GM21367 (cell line): Measurements from ENCODE around the gene CDS2.

Experiments
- ATAC-seq: cut with Tn5 transposase; IDR thresholded peaks from one replicate; pipeline ENCODE4 v1.9.1; 2021; ENCODE audit not compliant: unreplicated experiment

CDS2 gene

DNA sequence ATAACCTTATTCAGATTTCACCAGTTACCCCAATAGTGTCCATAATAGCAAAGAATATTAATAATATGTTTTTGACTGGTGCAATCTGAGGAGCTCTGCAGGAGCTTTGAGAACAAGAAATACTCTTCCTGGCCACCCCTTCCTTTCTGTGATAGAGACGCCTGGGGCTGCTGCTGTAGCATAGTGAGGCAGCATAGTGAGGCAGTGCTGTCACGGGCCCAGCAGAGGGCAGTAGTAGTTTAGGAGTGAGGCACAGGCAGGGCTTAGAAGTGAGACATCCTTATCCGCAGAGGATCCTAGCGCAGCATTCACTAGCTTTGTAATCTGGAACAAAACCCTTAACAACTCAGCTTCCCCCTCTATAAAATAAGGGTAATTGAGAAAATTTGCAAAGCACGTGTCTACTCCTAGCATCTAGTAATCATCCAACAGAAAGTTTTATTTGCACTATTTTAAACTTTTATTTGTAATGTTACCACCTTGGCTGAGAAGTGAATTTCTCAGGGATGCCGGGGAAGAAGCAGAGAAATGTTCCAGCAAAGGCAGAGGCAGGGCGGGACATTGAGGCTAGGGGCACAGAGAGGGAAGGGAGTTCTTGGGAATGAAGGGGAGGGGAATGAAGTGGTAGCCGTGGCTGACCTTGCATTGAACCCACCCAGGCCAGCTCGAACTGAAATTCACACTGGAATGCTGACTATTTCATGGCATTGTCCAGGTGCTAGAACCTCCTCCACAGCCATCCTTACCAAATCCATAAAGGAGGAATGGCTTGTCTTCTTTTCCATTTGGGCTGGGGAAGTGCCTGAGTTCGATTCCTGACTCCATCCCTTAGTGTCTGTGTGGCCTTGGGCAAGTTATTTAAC is 78.8 kb downstream of the CDS2 start:
- peak; percentile 94 for ATAC-seq

DNA sequence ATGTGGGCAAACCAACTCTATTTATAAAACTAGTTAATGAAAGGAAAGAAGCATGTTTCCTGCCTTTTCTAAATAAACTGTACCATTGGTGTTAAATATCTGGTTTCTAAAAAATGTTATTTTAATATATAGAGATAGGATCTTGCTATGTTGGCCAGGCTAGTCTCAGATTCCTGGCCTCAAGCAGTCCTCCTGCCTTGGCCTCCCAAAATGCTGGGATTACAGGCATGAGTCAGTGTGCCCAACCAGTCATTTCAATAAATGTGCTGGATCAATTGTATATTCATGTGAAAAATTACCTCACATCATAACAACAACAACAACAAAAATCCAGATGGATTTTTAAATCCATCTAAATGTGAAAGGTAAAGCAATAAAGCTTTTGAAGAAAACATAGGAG is 80.3 kb downstream of the CDS2 start:
- ATAC-seq = no peak

DNA sequence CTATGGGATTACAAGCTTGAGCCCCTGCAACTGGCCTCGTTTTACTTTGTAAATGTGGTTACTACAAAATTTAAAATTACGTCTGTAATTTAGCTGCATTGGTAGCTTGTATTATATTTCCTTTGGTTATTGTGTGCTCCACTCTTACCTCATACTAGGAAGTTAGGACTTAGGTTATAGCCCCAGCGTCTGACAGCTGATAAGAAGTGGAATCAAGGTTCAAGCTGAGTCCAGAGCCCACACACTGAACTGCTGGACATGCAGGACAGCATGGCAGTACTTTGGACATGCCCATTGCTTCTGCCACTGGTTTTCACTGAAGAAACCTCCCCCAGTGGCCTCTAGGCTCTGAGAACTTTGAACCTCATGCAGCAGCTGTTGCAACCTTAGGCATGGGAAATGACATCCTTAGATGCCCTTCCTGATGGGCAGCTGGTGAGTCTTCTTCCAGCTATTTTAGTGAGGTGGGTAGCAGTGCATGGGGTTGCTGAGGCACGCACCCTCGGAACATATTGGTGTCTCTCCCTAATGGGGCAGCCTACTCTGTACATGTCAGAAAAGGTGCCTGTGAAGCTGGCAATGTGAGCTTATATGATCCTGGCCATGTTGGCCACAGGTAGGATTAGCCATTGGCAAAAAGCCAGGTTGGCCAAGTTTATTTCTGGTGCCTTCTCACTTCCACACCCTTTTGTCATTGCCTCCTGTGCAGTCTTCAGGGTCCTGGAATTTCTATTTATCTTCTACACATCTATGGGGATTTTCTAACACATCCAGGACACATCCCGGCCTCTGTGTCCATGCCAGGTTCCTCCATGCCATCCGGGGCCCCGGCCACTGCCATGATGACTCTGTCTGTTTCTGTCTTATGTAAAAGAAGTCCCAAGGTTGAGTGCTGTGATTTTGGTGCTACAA is 85.3 kb downstream of the CDS2 start:
- no peak for ATAC-seq

DNA sequence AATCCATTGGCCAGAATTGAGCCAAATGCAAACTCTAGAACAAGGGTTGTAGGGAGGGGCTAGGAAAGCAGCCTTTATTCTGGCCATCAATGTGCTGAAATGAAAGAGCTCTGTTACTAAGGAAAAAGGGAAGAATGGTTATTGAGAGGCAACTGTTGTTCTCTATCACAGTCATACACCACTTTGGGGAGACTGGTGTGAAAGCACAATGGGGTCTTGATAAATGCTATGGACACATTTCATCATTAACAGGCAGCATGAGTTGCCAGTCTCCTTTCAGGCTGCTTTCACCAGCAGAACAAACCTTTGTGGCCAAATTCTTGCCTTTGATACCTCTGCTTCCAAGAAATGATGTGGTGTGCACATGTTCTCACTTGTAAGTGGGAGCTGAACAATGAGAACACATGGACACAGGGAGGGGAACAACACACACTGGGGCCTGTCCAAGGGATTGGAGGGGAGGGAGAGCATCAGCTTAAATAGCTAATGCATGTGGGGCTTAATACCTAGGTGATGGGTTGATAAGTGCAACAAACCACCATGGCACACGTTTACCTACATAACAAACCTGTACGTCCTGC is 86.2 kb downstream of the CDS2 start:
- ATAC-seq = no peak

DNA sequence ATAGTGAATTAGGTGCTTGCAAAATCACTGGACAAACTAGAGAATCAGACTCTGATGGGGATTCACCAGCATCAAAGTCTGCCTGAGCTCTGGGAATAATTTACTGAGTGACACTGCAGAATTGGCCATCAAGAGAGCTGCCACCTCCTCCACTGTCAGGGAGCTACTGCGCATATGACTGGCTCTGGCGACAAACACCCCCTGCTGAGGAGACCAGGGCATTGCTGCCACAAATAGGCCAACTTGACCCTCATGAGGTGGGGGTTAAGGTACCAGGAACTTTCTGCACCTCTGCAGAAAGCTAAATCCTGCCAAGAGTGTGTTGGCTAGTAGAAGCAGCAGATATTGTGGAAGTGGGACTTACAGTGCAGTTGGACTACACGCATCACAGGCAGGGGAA is 88.0 kb downstream of the CDS2 start:
- no peak for ATAC-seq

DNA sequence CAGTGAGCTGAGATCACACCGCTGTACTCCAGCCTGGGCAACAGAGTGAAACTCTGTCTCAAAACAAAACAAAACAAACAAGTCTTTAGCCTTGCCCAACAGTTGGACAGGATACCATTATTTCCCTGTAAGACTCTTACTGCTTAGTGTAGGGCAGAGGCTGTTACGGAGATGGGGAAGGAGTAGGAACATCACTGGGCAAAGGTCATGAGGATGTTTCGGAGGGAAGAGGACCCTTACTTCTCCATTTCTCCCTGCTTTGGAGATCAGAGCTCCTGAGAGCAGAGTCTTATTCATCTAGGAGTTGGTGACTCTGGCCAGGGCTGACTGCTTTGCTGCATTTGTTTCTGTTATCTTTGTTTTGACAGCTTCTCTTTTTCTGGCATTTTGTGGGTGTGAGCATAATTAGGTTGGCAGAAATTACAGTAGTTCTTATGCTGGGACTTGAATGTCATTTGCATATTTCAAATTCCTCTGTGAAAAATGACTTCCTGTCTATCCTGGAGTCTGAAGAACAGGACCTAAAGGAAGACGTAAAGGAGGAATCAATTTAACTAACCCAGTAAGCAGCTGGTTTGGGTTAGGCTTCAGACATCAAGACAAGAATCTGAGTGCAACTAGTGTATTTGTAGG is 89.0 kb downstream of the CDS2 start:
- ATAC-seq = no peak

DNA sequence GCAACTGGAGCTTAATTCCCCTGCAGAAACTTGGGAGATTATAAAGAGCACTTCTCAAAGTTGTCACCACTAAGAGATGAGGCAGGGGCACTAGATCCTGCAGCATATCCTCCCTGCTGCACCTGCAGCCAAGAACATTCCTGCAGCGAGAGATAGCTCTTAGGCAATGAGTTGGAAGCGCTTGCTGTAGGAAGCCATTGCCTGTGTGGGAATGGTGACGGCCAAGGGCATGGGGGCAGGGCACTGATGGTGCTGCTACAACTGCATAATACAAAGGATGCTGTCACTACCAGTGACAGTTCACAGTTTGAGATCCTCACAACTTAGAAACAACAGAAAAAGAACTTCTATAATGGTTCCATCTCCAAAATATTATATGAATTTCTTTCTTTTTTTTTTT is 89.9 kb downstream of the CDS2 start:
- ATAC-seq = no peak

DNA sequence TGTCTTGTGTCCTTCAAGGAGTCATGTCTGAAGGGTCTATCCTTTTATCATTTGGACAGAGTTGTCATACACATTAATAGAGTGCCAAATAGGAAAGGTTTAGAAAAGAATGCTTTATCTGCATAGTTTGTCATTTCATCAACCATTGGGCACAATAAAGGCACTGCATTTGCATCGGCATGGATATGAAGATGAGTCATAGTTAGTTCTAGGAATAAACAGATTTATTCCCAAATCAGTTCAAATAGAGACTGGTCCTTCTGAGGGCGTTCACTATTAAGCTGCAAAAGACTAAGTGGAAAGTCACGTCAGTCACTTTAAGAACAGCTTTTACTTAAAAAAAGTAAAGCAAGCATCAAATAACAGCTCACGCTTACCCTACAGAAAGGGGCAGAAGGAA is 90.8 kb downstream of the CDS2 start:
- no peak for ATAC-seq

DNA sequence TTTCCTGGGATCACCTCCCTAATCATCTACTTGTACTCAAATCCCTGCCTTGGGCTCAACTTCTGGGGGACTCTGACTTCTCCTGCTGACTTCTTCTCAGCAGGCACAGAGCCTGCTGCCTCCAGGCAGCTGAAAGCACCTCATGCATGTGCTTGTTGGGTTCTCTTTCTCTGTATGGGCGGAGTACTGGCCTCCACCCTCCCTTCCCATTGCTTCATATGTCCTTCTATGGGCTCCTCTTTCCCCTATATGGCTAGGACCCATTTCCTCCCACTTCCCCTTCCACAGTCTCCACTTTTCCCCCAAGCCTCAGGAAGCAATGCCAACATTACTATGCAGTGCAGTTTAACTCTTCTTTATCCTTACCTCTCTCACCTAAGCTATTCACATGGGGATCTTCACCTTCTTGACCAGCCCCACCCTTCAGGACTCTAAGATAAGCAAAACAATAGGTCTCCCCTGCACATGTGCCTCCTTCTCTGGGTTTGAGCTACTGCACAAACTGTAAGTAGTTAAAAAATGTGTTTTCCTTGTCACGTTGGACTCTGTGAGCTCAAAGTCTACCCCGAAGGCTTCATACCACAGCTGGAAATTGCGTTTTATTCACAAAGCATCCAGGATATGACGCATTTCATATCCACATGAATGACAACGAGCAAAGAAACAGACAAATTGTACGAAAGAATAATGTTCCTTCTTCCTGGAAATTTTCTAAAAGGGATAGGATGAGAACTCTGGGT is 93.7 kb downstream of the CDS2 start:
- ATAC-seq = no peak

DNA sequence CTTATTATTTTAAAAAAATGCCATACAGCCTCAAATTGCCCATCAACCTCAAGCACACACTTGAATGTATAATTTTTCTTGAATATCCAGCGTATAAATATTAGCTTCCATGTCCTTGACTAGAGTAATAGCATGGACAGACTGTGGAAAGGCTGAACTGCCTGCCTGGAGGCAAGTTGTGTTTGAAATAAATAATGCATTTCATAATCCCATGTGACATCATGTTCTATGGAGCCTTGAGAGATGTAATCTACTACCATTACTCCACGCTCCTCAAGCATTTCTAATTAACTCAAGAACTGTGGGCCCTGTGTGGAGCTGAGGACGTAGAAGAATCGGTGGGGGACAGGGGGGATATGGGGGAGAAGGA is 94.2 kb downstream of the CDS2 start:
- no peak for ATAC-seq

DNA sequence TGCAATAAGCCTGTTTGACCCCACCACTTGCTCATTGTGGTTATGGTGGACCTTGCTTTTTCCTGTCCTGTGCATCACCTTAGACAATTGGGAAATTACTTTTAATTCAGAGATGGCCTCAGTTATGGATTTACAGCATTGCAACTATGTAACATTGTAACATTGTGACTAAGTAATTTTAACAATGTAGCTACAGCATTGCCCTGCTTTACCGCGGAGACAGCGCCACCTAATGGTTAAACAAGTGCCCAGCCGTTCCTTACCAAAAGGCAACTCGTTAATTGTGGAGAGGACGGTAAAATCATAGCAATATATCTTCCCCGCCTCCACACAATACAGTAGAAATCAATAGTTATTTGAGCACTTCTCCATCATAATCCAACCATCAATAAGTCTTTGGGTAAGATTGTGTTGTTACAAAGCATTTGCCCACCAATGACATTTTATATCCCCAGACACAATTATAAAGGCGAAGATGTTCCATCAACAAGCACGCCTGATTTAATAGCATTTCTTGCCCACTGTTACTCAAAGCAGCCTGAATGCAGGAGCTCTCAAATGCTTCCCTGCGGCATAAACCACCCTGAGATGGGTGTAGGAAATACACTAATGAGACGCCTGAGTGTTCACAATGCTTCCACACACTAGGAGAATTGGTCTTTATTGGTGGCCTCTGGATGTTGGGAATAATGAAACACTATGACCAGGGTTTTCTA is 96.3 kb downstream of the CDS2 start:
- no peak for ATAC-seq

DNA sequence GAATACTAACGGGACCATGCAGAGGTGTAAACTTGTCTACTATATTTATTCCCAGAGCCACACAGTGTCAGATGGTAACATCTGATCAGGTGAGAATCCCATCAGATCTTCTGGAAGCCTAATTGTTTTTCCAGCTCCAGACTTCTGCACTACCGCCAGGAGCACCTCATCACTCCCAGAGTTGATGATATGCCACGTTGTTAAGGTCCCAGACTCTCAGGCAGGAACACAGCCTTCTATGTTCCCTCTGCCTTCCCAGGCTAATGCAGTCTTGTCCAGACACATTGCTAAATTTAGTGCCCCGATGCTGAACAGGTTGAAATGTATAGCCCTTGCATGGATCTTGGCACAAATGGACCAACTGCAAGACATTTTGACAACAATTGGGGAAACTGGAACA is 103.7 kb downstream of the CDS2 start:
- no peak for ATAC-seq

DNA sequence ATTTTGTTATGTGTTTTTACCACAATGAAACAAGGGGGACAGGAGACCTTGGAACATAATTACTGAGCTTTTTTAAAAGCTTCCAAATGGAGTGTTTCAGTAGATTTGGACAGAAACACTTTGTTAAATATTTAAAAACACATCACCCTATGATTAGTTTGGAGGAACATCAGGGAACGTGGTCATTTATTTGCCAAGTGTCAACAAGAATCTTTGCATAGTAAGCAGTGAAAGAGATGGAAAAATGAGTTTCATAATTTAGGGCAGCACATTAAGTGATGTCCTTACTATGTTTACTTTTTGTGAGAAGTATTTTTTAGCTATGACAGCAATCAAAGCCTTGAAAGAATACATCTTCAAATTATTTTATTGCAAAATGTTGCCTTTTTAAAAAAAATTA is 107.3 kb downstream of the CDS2 start:
- no peak for ATAC-seq

DNA sequence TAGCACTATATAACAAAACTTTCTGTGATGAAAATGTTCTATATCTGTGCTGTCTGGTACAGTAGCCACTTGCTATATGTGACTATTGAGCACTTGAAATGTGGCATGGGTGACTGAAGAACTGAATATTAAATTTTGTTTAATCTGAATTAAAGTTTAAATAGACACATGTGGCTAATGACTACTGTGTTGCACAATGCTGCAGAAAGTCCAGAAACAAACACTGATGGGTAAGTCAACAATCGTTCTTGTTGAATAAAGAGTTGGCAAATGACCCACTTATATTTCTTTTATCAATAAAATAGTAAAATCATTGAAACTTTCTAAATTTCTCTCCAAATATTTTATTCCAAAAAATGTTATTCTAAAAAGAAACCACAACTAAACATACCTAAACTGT is 108.2 kb downstream of the CDS2 start:
- ATAC-seq = no peak
